ENCODE measurements around the gene SDK2. TPM values are rescaled to one million over a fixed set of nuclear protein-coding genes. Genes with fewer than 3 reads are reported as not detected.

The SDK2 gene
- polyA plus RNA-seq, 1 of the 3 experiments (the other 2 are of a cell fraction), result 0.02 TPM

DNA sequence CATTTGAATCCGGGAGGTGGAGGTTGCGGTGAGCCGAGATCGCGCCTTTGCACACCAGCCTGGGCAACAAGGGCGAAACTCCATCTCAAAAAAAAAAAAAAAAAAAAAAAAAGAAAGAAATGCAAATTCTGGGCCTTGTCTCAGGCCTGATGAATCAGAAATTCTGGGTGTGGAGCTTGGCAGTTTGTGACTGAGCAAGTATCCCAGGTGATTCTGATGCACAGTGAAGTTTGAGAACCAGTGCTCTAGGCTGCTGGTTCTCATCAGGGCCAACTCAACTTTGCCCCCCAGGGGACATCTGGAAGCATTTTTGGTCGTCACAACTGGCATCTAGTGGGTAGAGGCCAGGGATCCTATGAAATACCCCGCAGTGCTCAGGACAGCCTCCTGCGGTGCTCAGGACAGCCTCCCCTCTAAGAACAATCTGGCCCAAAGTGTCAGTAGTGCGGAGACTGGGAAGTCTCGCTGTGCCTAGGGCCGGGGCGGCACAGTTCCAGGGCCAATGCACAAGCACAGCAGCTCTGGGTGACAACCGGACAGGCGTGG lies 55.9 kb downstream of the SDK2 start:
- no peak overlapping the region for H3K9ac ChIP-seq
- H3K27ac ChIP-seq (ENCODE audit: low read depth in 2 of 2, low read length in 1 of 2), result no peak overlapping the region
- peaks cover 0 to 32% of the 10 kb centered on the region in 2 experiments; a peak in 2 of 4 replicates for H3K4me1 ChIP-seq (ENCODE audit: control insufficient read depth in 1 of 2, insufficient read depth in 2 of 2, low read depth in 1 of 2, low read length in 1 of 2)
- no peaks in the 10 kb centered on the region for H3K9me2 ChIP-seq
- POLR2A ChIA-PET, result interaction anchor here (0.6 to 0.7 kb wide), 2 partner anchors 233 to 1697 kb away, joined by 3 read pairs; no protein-coding TSS in a partner anchor
- peak; percentile 64 for DNase-seq
- H3K27me3 ChIP-seq (ENCODE audit: insufficient read depth), result no peaks in the 10 kb centered on the region
- H3K4me3 ChIP-seq (ENCODE audit: low read depth in 2 of 2, low read length in 1 of 2), result no peak overlapping the region
- H3K79me2 ChIP-seq (ENCODE audit: insufficient read depth), result no peaks in the 10 kb centered on the region
- H3K9me3 ChIP-seq, result no peaks in the 10 kb centered on the region; the same call in 1 of the 2 replicates
- WGBS (ENCODE audit: low lambda C conversion rate), result 47% methylated on average over 8 of the region's 15 CpGs
- H3K4me2 ChIP-seq, result no peak overlapping the region
- no peak overlapping the region for H2AFZ ChIP-seq (ENCODE audit: low read depth)
- TF ChIP-seq CHD2 (IDR thresholded peaks at IDR 0.05; ENCODE audit: low read length, partially characterized antibody) (peak; percentile 26), NFIC (IDR thresholded peaks at IDR 0.05; ENCODE audit: borderline replicate concordance) (no peak), RCOR1 (IDR thresholded peaks at IDR 0.05; ENCODE audit: low read length) (peak; percentile 54; the same call in 1 of the 2 replicates), EP300 (IDR thresholded peaks at IDR 0.05; ENCODE audit: borderline replicate concordance in 1 of 2, low read depth in 1 of 2, low read length in 1 of 2) (peak in 1 of 2 experiments; percentile 31; a peak in 1 of 4 replicates)
- H4K20me1 ChIP-seq (ENCODE audit: insufficient read depth), result no peaks in the 10 kb centered on the region
- H3F3A ChIP-seq (replicated peaks; ENCODE audit: insufficient read depth), result no peaks in the 10 kb centered on the region
- CTCF ChIA-PET, result interaction anchor here (1.0 to 8.6 kb wide), 18 partner anchors 8 to 611 kb away, joined by 3 to 96 read pairs (median 6); partner anchors contain the start of gene SDK2
- H3K36me3 ChIP-seq (replicated peaks in 1 of 2; ENCODE audit: control insufficient read depth in 1 of 2, insufficient read depth in 2 of 2, low read length in 1 of 2), result no peaks in the 10 kb centered on the region

GRCh38 chr17:73586921-73587602 lies 57.2 kb downstream of the SDK2 start:
- ChIA-PET POLR2A (interaction anchor here (0.6 to 2.4 kb wide), 5 partner anchors 9 to 466 kb away, joined by 3 to 10 read pairs (median 4); no protein-coding TSS in a partner anchor), CTCF (interaction anchor here (0.6 to 8.6 kb wide), 41 partner anchors 8 to 613 kb away, joined by 3 to 96 read pairs (median 4); partner anchors contain the start of gene SDK2)
- Histone ChIP-seq H3K9me2 (no peaks in the 10 kb centered on the region), H3K27me3 (ENCODE audit: insufficient read depth) (no peaks in the 10 kb centered on the region), H3K9ac (no peak overlapping the region), H3K9me3 (no peaks in the 10 kb centered on the region; the same call in 1 of the 2 replicates), H3K79me2 (ENCODE audit: insufficient read depth) (no peaks in the 10 kb centered on the region), H3K4me2 (no peak overlapping the region), H3K4me3 (ENCODE audit: low read depth in 2 of 2, low read length in 1 of 2) (no peak overlapping the region), H3K27ac (ENCODE audit: low read depth in 2 of 2, low read length in 1 of 2) (no peak overlapping the region), H3K36me3 (replicated peaks in 1 of 2; ENCODE audit: control insufficient read depth in 1 of 2, insufficient read depth in 2 of 2, low read length in 1 of 2) (no peaks in the 10 kb centered on the region), H2AFZ (ENCODE audit: low read depth) (no peak overlapping the region), H3F3A (replicated peaks; ENCODE audit: insufficient read depth) (no peaks in the 10 kb centered on the region), H3K4me1 (ENCODE audit: control insufficient read depth in 1 of 2, insufficient read depth in 2 of 2, low read depth in 1 of 2, low read length in 1 of 2) (peaks cover 0 to 30% of the 10 kb centered on the region in 2 experiments; a peak in 2 of 4 replicates), H4K20me1 (ENCODE audit: insufficient read depth) (no peaks in the 10 kb centered on the region)
- peak; percentile 90 for DNase-seq
- 11% methylated on average over 9 of the region's 12 CpGs for WGBS (ENCODE audit: low lambda C conversion rate)
- TF ChIP-seq ELF1 (IDR thresholded peaks at IDR 0.05) (no peak), TCF12 (IDR thresholded peaks at IDR 0.05) (peak; percentile 30; the same call in 1 of the 2 replicates), GATA2 (CRISPR knock-in tag; IDR thresholded peaks at IDR 0.05) (peak; percentile 97), SMC3 (IDR thresholded peaks at IDR 0.05; ENCODE audit: low read depth, low read length) (0 out of 2 replicates have a peak, but pooled peaks have one; percentile 24), MEF2A (IDR thresholded peaks at IDR 0.05; ENCODE audit: borderline replicate concordance, low read depth) (no peak), TAF1 (IDR thresholded peaks at IDR 0.05; ENCODE audit: borderline replicate concordance, low read depth, low read length) (no peak), YY1 (IDR thresholded peaks at IDR 0.05; ENCODE audit: low read depth) (no peak), RAD21 (IDR thresholded peaks at IDR 0.05; ENCODE audit: low read length) (peak; percentile 49; the same call in 1 of the 2 replicates), EZH2phosphoT487 (IDR thresholded peaks at IDR 0.05; ENCODE audit: borderline replicate concordance, low read depth) (no peak), RCOR1 (IDR thresholded peaks at IDR 0.05; ENCODE audit: low read length) (peak; percentile 98), RFX5 (IDR thresholded peaks at IDR 0.05; ENCODE audit: low read length) (peak; percentile 35; the same call in 1 of the 2 replicates), SIN3A (IDR thresholded peaks at IDR 0.05; ENCODE audit: borderline replicate concordance, low read depth, low read length) (no peak), FOXM1 (IDR thresholded peaks at IDR 0.05; ENCODE audit: low read depth) (no peak), MXI1 (IDR thresholded peaks at IDR 0.05; ENCODE audit: low read depth, low read length) (peak; percentile 88), GABPA (IDR thresholded peaks at IDR 0.05; ENCODE audit: low read depth) (no peak), FOSL2 (IDR thresholded peaks at IDR 0.05; ENCODE audit: borderline replicate concordance, low read depth) (no peak), FOXJ3 (CRISPR knock-in tag; IDR thresholded peaks at IDR 0.05) (peak; percentile 92), EP300 (IDR thresholded peaks at IDR 0.05; ENCODE audit: borderline replicate concordance in 1 of 2, low read depth in 1 of 2, low read length in 1 of 2) (peak in 1 of 2 experiments; percentile 90; a peak in 2 of 4 replicates), POLR2AphosphoS5 (IDR thresholded peaks at IDR 0.05; ENCODE audit: low read depth, low read length) (no peak)
- TF ChIP-seq, protein P1, sequence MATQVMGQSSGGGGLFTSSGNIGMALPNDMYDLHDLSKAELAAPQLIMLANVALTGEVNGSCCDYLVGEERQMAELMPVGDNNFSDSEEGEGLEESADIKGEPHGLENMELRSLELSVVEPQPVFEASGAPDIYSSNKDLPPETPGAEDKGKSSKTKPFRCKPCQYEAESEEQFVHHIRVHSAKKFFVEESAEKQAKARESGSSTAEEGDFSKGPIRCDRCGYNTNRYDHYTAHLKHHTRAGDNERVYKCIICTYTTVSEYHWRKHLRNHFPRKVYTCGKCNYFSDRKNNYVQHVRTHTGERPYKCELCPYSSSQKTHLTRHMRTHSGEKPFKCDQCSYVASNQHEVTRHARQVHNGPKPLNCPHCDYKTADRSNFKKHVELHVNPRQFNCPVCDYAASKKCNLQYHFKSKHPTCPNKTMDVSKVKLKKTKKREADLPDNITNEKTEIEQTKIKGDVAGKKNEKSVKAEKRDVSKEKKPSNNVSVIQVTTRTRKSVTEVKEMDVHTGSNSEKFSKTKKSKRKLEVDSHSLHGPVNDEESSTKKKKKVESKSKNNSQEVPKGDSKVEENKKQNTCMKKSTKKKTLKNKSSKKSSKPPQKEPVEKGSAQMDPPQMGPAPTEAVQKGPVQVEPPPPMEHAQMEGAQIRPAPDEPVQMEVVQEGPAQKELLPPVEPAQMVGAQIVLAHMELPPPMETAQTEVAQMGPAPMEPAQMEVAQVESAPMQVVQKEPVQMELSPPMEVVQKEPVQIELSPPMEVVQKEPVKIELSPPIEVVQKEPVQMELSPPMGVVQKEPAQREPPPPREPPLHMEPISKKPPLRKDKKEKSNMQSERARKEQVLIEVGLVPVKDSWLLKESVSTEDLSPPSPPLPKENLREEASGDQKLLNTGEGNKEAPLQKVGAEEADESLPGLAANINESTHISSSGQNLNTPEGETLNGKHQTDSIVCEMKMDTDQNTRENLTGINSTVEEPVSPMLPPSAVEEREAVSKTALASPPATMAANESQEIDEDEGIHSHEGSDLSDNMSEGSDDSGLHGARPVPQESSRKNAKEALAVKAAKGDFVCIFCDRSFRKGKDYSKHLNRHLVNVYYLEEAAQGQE (IDR thresholded peaks at IDR 0.05; ENCODE audit: low read depth, low read length), result no peak
- TF ChIP-seq, protein P2, sequence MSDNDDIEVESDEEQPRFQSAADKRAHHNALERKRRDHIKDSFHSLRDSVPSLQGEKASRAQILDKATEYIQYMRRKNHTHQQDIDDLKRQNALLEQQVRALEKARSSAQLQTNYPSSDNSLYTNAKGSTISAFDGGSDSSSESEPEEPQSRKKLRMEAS (IDR thresholded peaks at IDR 0.05; ENCODE audit: low read depth), result no peak
